Ovary (tissue), 10 donors: ENCODE measurements around the gene GPATCH4. TPM values are rescaled to one million over a fixed set of nuclear protein-coding genes. Genes with fewer than 3 reads are reported as not detected.
A peak's percentile ranks its signal among the peaks of the same experiment; 100 is the strongest.

Experiments
- DNase-seq, 5 donors: peaks; one replicate each; pipeline ENCODE4 v3.0.0-alpha.2; 2019 to 2020
- H3K27ac ChIP-seq, 2 donors: fragments of 200-600 bp; one replicate each; pipeline versions ENCODE4 v1.5.1 to v1.8.0; 2019 to 2022
- H3K27me3 ChIP-seq: fragments of 200-600 bp; one replicate; pipeline ENCODE4 v1.8.0; 2022
- H3K36me3 ChIP-seq: fragments of 200-600 bp; sonication (generic); one replicate; pipeline ENCODE4 v1.5.1; 2019
- H3K4me1 ChIP-seq: one replicate; pipeline ENCODE4 v1.8.1; 2013; ENCODE audit warnings: mild to moderate bottlenecking, moderate library complexity; ENCODE audit not compliant: insufficient read depth
- H3K4me3 ChIP-seq: fragments of 200-600 bp; sonication (generic); one replicate; pipeline ENCODE4 v1.5.1; 2017
- H3K9me3 ChIP-seq, 2 donors: fragments of 200-600 bp in 1 of 2; sonication (generic) in 1 of 2; one replicate each; pipeline versions ENCODE4 v1.5.1 to v1.8.1; 2013 to 2019; ENCODE audit warnings: mild to moderate bottlenecking in 1 of 2, moderate library complexity in 1 of 2
- EP300 ChIP-seq: sonication (generic); formaldehyde crosslinking; IDR thresholded peaks from one replicate; pipeline ENCODE4 v1.6.1; 2017; ENCODE audit warnings: antibody characterized with exemption
- POLR2A ChIP-seq: fragments of 450-650 bp; IDR thresholded peaks from one replicate; pipeline ENCODE4 v1.6.1; 2017; ENCODE audit warnings: antibody characterized with exemption, mild to moderate bottlenecking, moderate library complexity
- WGBS, 3 donors: extraction: QIAGEN DNeasy Blood & Tissue Kit in 1 of 3; methylation state at CpG; one replicate each; pipeline versions ENCODE4 v1.1.5 to v1.1.7; 2013 to 2017; 5-methylcytosine and 5-hydroxymethylcytosine counted together
- intact Hi-C, 4 donors: fragments of 100-400 bp; cut with DNase I; formaldehyde crosslinking; loops; one replicate each; pipeline versions ENCODE4 v1.11.0 to v1.15.1; 2022 to 2023
- long read RNA-seq, 3 donors: library from polyadenylated mRNA in 2 of 3; unstranded in 2 of 3; transcript quantifications; one replicate each; pipeline ENCODE4 v2.0.0 and lab custom pipeline, GENCODE V29; 2021 to 2026
- polyA plus RNA-seq, 2 donors: library from polyadenylated mRNA; stranded (reverse); fragments of 200-250 nt in 1 of 2; fragments of 350-450 nt in 1 of 2; fragmentation: Illumina TruSeq in 1 of 2; extraction: RNeasy Lipid Tissue Mini Kit (QIAGEN cat#74804) in 1 of 2; gene quantifications; one replicate each; pipeline ENCODE4 v1.2.3, GENCODE V29; 2013 to 2014
- total RNA-seq, 7 donors: library from RNA; depleted of rRNA in 2 of 7; stranded (reverse); fragments of >200 nt in 2 of 7; fragmentation: NEBNext Ultra II Directional in 3 of 7; extraction: Animal tissue kit (Norgen Biotek cat#: 25700) in 3 of 7; gene quantifications; one replicate each; pipeline versions ENCODE4 v1.1.0 to v1.2.4, GENCODE V29; 2016 to 2023
- TF ChIP-seq, protein P1 (sequence below), 3 donors: fragments of 450-650 bp in 2 of 3; fragments of 200-600 bp in 1 of 3; IDR thresholded peaks; one replicate each; pipeline versions ENCODE4 v1.5.1 to v1.8.0; 2016 to 2022; ENCODE audit warnings: antibody characterized with exemption in 3 of 3, mild to moderate bottlenecking in 1 of 3
- donor health status: DM: no; HTN: no; CAD: no; lungs with moderate emphysema.
- donor health status: DM: no; HTN: no; CAD: no.
- donor health status: Bipolar disorder and iron deficiency.
- donor health status: DM: yes; HTN: yes; CAD: no.
- donor health status: DM: no; HTN: no; CAD: no.
- donor health status: DM: yes; HTN: yes; CAD: no.

GPATCH4 gene
- 10 to 100 TPM; 11.1 to 45.1 (median 22.8) TPM for total RNA-seq
- 10 to 100 TPM; 10.0 to 22.0 TPM for polyA plus RNA-seq
- long read RNA-seq, donor 1, transcript GPATCH4-201 (8 exons, 1,972 nt): major isoform, 23 of 48 reads
- long read RNA-seq, donor 1, partial matches to known transcripts: 1 of 48 reads
- long read RNA-seq, donor 1, other reads (novel, unspliced or antisense): 14 of 48 reads
- long read RNA-seq, donor 2, transcript GPATCH4-201 (8 exons, 1,972 nt): major isoform, 18 of 35 reads
- long read RNA-seq, donor 2, partial matches to known transcripts: 14 of 35 reads
- long read RNA-seq, donor 2, other reads (novel, unspliced or antisense): 0 of 35 reads
- long read RNA-seq, donor 3, transcript GPATCH4-201 (8 exons, 1,972 nt): major isoform, 43 of 59 reads
- long read RNA-seq, donor 3, partial matches to known transcripts: 1 of 59 reads
- long read RNA-seq, donor 3, other reads (novel, unspliced or antisense): 12 of 59 reads

DNA sequence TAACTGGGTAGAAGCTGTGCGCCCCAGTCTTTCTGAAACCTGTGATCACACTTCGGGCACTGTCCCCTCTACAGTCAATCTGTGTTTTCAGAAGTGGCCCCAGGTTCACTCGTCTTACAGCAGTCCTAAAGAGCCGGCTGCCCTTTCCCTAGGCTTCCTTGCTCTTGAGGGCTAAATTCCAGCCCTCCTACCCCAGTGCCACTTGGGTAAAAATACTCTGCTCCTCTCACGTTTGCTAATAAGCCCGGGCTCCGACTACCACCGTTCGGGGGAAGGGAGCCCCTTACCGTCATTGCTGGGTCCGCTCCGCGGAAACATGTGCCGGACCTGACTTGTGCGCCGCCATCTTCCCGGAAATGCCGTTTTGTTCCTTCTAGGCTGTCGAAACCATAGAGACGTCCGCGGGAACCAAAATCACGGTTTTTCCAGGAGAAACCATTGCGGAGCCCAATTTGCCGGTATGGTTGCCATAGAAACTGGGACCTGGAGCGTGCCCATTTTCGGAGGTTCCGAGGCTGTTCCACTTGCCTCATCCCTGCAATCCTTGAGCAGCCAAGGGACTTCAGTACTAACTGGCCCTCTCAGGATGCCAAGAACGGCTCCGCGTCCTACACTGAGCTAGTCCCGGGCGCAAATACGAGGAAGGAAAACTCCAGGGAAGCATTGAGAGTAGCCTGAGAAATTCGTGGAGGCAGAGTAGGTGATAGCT lies at the start of gene GPATCH4:
TSS of gene GPATCH4 (minus strand) at position 358 of the 709 bp plus-strand sequence.
- H3K4me3 ChIP-seq: peak within 1 kb of the TSS; percentile 59
- H3K27ac ChIP-seq: peak within 1 kb of the TSS; percentile 39 to 55
- peaks cover 4% of the 10 kb centered on the region for H3K4me1 ChIP-seq
- intact Hi-C loops: loop anchor here in 2 of 4 donors (10.0 kb wide), 2 partner anchors 116 to 216 kb away; no protein-coding TSS in a partner anchor
- 0 to 1% (median 0%) methylated on average over 35 of the region's 35 CpGs for WGBS, 3 donors
- no peaks in the 10 kb centered on the region for H3K36me3 ChIP-seq
- H3K27me3 ChIP-seq: no peaks in the 10 kb centered on the region
- no peak for TF ChIP-seq EP300
- TF ChIP-seq, protein P1, sequence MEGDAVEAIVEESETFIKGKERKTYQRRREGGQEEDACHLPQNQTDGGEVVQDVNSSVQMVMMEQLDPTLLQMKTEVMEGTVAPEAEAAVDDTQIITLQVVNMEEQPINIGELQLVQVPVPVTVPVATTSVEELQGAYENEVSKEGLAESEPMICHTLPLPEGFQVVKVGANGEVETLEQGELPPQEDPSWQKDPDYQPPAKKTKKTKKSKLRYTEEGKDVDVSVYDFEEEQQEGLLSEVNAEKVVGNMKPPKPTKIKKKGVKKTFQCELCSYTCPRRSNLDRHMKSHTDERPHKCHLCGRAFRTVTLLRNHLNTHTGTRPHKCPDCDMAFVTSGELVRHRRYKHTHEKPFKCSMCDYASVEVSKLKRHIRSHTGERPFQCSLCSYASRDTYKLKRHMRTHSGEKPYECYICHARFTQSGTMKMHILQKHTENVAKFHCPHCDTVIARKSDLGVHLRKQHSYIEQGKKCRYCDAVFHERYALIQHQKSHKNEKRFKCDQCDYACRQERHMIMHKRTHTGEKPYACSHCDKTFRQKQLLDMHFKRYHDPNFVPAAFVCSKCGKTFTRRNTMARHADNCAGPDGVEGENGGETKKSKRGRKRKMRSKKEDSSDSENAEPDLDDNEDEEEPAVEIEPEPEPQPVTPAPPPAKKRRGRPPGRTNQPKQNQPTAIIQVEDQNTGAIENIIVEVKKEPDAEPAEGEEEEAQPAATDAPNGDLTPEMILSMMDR (IDR thresholded peaks at IDR 0.05): no peak
- H3K9me3 ChIP-seq: no peaks in the 10 kb centered on the region
- DNase-seq: peak; percentile 76 to 86 (median 80)

DNA sequence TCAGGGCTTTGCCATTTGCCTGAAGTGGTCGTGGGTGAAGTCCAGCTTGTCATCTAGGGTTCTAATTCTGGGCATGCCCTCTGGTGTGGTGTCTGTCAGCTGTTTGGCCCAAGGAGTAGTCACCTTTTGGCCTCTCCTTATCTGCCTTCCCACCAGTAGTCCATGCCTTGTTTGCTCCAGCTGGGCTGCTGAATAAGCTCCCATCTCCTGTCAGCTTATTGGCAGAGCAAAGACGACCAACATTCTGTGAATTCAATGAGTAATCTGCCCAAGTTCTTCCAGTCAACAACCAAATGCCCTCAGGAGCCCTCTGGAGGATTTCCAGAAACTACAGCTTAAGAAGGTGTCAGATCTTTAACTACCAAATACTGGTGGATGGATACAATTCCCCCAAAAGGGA lies 47.7 kb upstream of the GPATCH4 start:
- H3K27me3 ChIP-seq: no peaks in the 10 kb centered on the region
- intact Hi-C loops: no loop called here

DNA sequence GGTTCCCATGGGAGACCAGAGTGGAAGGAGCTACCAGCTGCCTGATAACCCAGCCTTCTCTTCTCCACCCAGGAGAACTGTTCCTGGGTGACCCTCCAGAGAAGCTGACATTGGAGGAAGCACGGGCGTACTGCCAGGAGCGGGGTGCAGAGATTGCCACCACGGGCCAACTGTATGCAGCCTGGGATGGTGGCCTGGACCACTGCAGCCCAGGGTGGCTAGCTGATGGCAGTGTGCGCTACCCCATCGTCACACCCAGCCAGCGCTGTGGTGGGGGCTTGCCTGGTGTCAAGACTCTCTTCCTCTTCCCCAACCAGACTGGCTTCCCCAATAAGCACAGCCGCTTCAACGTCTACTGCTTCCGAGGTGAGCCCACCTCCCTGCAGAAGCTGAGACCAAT lies 47.2 kb upstream of the GPATCH4 start:
- no peaks in the 10 kb centered on the region for H3K9me3 ChIP-seq
- no peaks in the 10 kb centered on the region for H3K27me3 ChIP-seq
- H3K36me3 ChIP-seq: no peaks in the 10 kb centered on the region
- WGBS, 3 donors: 78 to 83% (median 83%) methylated on average over 10 of the region's 10 CpGs
- DNase-seq: no peak
- no peak overlapping the region for H3K27ac ChIP-seq
- TF ChIP-seq POLR2A (no peak), EP300 (no peak)
- TF ChIP-seq, protein P1 (IDR thresholded peaks at IDR 0.05): no peak
- intact Hi-C loops: no loop called here
- no peaks in the 10 kb centered on the region for H3K4me1 ChIP-seq
- H3K4me3 ChIP-seq: no peak overlapping the region

More for the DNA sequence above, 47.7 kb upstream of the GPATCH4 start:
- no peak overlapping the region for H3K4me3 ChIP-seq
- H3K9me3 ChIP-seq: no peaks in the 10 kb centered on the region
- no peaks in the 10 kb centered on the region for H3K4me1 ChIP-seq
- TF ChIP-seq EP300: no peak
- TF ChIP-seq POLR2A: no peak
- no peak for DNase-seq
- 12 to 29% (median 25%) methylated on average over 2 of the region's 2 CpGs for WGBS, 3 donors
- no peaks in the 10 kb centered on the region for H3K36me3 ChIP-seq
- H3K27ac ChIP-seq: no peak overlapping the region

DNA sequence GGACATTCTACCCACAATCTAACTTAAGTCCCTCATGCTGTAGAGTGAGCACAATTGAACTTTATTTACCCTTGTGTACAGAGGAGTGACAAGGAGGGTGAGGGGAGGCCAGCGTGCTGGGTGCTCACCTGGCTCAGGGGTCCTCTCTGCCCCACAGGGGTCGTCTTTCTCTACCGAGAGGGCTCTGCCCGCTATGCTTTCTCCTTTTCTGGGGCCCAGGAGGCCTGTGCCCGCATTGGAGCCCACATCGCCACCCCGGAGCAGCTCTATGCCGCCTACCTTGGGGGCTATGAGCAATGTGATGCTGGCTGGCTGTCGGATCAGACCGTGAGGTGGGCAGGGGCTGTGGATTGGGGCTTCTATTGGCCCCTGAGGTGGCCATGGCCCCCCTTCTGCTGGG lies 46.1 kb upstream of the GPATCH4 start:
- H3K27me3 ChIP-seq: no peaks in the 10 kb centered on the region
- no peaks in the 10 kb centered on the region for H3K36me3 ChIP-seq
- H3K27ac ChIP-seq: no peak overlapping the region
- intact Hi-C loops: no loop called here
- no peaks in the 10 kb centered on the region for H3K4me1 ChIP-seq
- H3K9me3 ChIP-seq: no peaks in the 10 kb centered on the region
- no peak for DNase-seq
- TF ChIP-seq POLR2A (no peak), EP300 (no peak)
- TF ChIP-seq, protein P1 (IDR thresholded peaks at IDR 0.05): no peak
- WGBS, 3 donors: 67 to 82% (median 71%) methylated on average over 10 of the region's 10 CpGs
- no peak overlapping the region for H3K4me3 ChIP-seq
